Measurements from ENCODE around the gene AVEN.

- TF ChIP-seq FOXK2 (IDR thresholded peaks at IDR 0.05) (no peak), SUZ12 (IDR thresholded peaks at IDR 0.05) (no peak), PKNOX1 (IDR thresholded peaks at IDR 0.05) (no peak)
These were observed 4.4 kb upstream of the AVEN start for GRCh38 chr15:34043391-34043790.
